Panc1 (cell line): ENCODE results near the gene SPDEF. TPM values are rescaled to one million over a fixed set of nuclear protein-coding genes. Genes with fewer than 3 reads are reported as not detected.

Source experiments
- ATAC-seq: fragments of 200-7000 bp; cut with Tn5 transposase; 2 replicates; pipeline ENCODE4 v1.9.1; 2020; ENCODE audit warnings: mild to moderate bottlenecking, moderate library complexity
- BruUV-seq: library from RNA; stranded (reverse); fragments of 400-500 nt; replicated peaks from 2 replicates; lab custom pipeline; 2021; lab: Mats Ljungman, UMichigan
- CTCF ChIA-PET: fragments of 300-600 bp; sonication (Branson Sonifier 250); formaldehyde crosslinking; loops from one replicate; lab custom pipeline; 2022; ENCODE audit warnings: antibody characterized with exemption; lab: Charles Lee
- POLR2A ChIA-PET: fragments of 300-600 bp; sonication (Branson Sonifier 250); formaldehyde crosslinking; loops from one replicate; lab custom pipeline; 2022; ENCODE audit warnings: antibody characterized with exemption; lab: Charles Lee
- DNase-seq: peaks from one replicate; pipeline ENCODE4 v3.0.0-alpha.2; 2010; ENCODE audit warnings: low read depth, low spot score
- H3K27ac ChIP-seq: 2 replicates; pipeline ENCODE4 v1.5.1; 2011; ENCODE audit warnings: mild to moderate bottlenecking, low read length, inconsistent platforms
- H3K27me3 ChIP-seq: fragments of 200-500 bp; sonication (Bioruptor generic); 2 replicates; pipeline ENCODE4 v1.6.0; 2014; ENCODE audit warnings: low read length, inconsistent platforms; ENCODE audit not compliant: control insufficient read depth, insufficient read depth
- H3K36me3 ChIP-seq: fragments of 200-500 bp; sonication (Bioruptor generic); 2 replicates; pipeline ENCODE4 v1.5.1; 2014; ENCODE audit warnings: inconsistent platforms, mild to moderate bottlenecking, low read length, moderate library complexity; ENCODE audit not compliant: control insufficient read depth, insufficient read depth
- H3K4me1 ChIP-seq: 2 replicates; pipeline ENCODE4 v1.5.1; 2011; ENCODE audit warnings: inconsistent platforms, mild to moderate bottlenecking, low read length, moderate library complexity; ENCODE audit not compliant: control insufficient read depth, insufficient read depth
- H3K4me3 ChIP-seq, 2 experiments: 2 replicates each; pipeline ENCODE4 v1.5.1; 2011 to 2012; ENCODE audit warnings: low read depth in 2 of 2, low read length in 2 of 2, mild to moderate bottlenecking in 2 of 2, inconsistent platforms in 1 of 2, moderate library complexity in 1 of 2
- H3K9me3 ChIP-seq: fragments of 200-500 bp; sonication (Bioruptor generic); 2 replicates; pipeline ENCODE4 v1.5.1; 2014; ENCODE audit warnings: low read depth, mild to moderate bottlenecking, inconsistent platforms, low read length, moderate library complexity; ENCODE audit not compliant: control insufficient read depth, insufficient read depth
- CTCF ChIP-seq: fragments of 450-650 bp; IDR thresholded peaks from 2 replicates; pipeline ENCODE4 v1.5.1; 2017; ENCODE audit warnings: mild to moderate bottlenecking
- POLR2AphosphoS5 ChIP-seq: IDR thresholded peaks from 2 replicates; pipeline ENCODE4 v1.6.1; 2012; ENCODE audit warnings: mild to moderate bottlenecking, low read depth, low read length, moderate library complexity
- REST ChIP-seq, 2 experiments: IDR thresholded peaks; 2 replicates each; pipeline ENCODE4 v1.6.1; 2011 to 2012; ENCODE audit warnings: low read depth in 2 of 2, control low read depth in 1 of 2, low read length in 1 of 2, mild to moderate bottlenecking in 1 of 2, moderate library complexity in 1 of 2; ENCODE audit not compliant: insufficient read depth in 1 of 2
- SIN3A ChIP-seq: IDR thresholded peaks from 2 replicates; pipeline ENCODE4 v1.6.1; 2012; ENCODE audit warnings: low read depth, mild to moderate bottlenecking, low read length, moderate library complexity, borderline replicate concordance; ENCODE audit not compliant: insufficient read depth
- TCF7L2 ChIP-seq: IDR thresholded peaks from 2 replicates; pipeline ENCODE4 v1.6.1; 2011; ENCODE audit warnings: mild to moderate bottlenecking, low read depth, low read length, inconsistent platforms
- in situ Hi-C: cut with HindIII; loops from 2 replicates; pipeline ENCODE4 v1.10.0; 2016; ENCODE audit warnings: low sequenced_read_pairs, low pct_unique_long_range_greater_than_20kb
- intact Hi-C: fragments of 100-400 bp; cut with micrococcal nuclease; formaldehyde crosslinking; loops from one replicate; pipeline ENCODE4 v1.10.0; 2022; ENCODE audit not compliant: unreplicated experiment
- total RNA-seq: library from RNA; stranded (reverse); gene quantifications from one replicate; pipeline ENCODE4 v1.2.1, GENCODE V29; 2021; ENCODE audit not compliant: unreplicated experiment

SPDEF gene
- total RNA-seq, 1 experiment from 2014 or later, result 1.6 TPM

GRCh38 chr6:34528996-34529664, 27.0 kb downstream of the SPDEF start:
- no peaks in the 10 kb centered on the region for H3K27me3 ChIP-seq
- POLR2A ChIA-PET, result no interaction called here
- no peak overlapping the region for H3K4me3 ChIP-seq
- BruUV-seq, result no TSS peak
- DNase-seq (no peak), ATAC-seq (no peak)
- in situ Hi-C loops (no loop called here), intact Hi-C loops (loop anchor here (5.0 kb wide), 1 partner anchor 78 kb away; no protein-coding TSS in a partner anchor)
- peaks cover 15% of the 10 kb centered on the region for H3K4me1 ChIP-seq
- H3K27ac ChIP-seq, result no peak overlapping the region
- H3K9me3 ChIP-seq, result no peaks in the 10 kb centered on the region
- TF ChIP-seq REST (IDR thresholded peaks at IDR 0.05; ENCODE audit: insufficient read depth in 1 of 2, low read depth in 2 of 2, low read length in 1 of 2) (no peak), TCF7L2 (no peak), CTCF (no peak), POLR2AphosphoS5 (no peak), SIN3A (no peak)
- H3K36me3 ChIP-seq, result no peaks in the 10 kb centered on the region
- CTCF ChIA-PET, result interaction anchor here (0.8 kb wide), 1 partner anchor 80 kb away, joined by 3 read pairs; no protein-coding TSS in a partner anchor

GRCh38 chr6:34527751-34528670, 28.1 kb downstream of the SPDEF start:
- no peak overlapping the region for H3K27ac ChIP-seq
- CTCF ChIA-PET, result interaction anchor here (0.7 kb wide), 1 partner anchor 415 kb away, joined by 7 read pairs; no protein-coding TSS in a partner anchor
- H3K36me3 ChIP-seq, result no peaks in the 10 kb centered on the region
- H3K9me3 ChIP-seq, result no peaks in the 10 kb centered on the region
- TF ChIP-seq TCF7L2 (no peak), CTCF (no peak), REST (IDR thresholded peaks at IDR 0.05; ENCODE audit: insufficient read depth in 1 of 2, low read depth in 2 of 2, low read length in 1 of 2) (no peak), SIN3A (no peak), POLR2AphosphoS5 (no peak)
- H3K27me3 ChIP-seq, result no peaks in the 10 kb centered on the region
- DNase-seq (no peak), ATAC-seq (no peak)
- H3K4me1 ChIP-seq, result peaks cover 15% of the 10 kb centered on the region
- in situ Hi-C loops, result no loop called here
- POLR2A ChIA-PET, result no interaction called here
- no peak overlapping the region for H3K4me3 ChIP-seq
- no TSS peak for BruUV-seq
- intact Hi-C loops, result loop anchor here (5.0 kb wide), 1 partner anchor 79 kb away; no protein-coding TSS in a partner anchor
